Measurements from ENCODE around the gene CDKL1. TPM values are rescaled to one million over a fixed set of nuclear protein-coding genes. Genes with fewer than 3 reads are reported as not detected.

CDKL1 gene
- total and polyA plus RNA-seq, 3 donors from 2014 or later: 2.0 to 4.4 (median 3.3) TPM

DNA sequence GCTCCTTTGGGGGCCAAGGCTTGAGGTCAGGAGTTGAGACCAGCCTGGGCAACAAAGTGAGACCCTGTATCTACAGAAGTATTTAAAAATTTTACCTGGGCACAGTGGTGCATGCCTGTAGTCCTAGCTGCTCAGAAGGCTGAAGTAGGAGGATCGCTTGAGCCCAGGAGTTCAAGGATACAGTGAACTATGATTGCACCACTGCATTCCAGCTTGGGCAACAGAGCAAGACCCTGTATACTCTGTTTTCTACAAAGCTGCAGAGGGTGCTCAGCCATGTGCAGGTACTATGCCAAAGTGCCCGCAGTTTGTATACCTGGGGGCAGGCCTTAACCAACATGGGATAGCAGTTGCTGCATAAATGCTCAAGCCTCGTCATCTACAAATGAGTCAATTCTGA is 26.8 kb upstream of the CDKL1 start:
- H3K27me3 ChIP-seq: no peaks in the 10 kb centered on the region
- no peak overlapping the region for H3K27ac ChIP-seq
- intact Hi-C loops (cut with DNase I; ENCODE audit: low total_unique reads): no loop called here
- 88 to 95% methylated on average over 3 of the region's 3 CpGs for WGBS, 2 donors
- DNase-seq: no peak
- no peaks in the 10 kb centered on the region for H3K9me3 ChIP-seq
- no peaks in the 10 kb centered on the region for H3K4me1 ChIP-seq
- no peaks in the 10 kb centered on the region for H3K36me3 ChIP-seq (ENCODE audit: low read depth, missing control alignments)
- H3K4me3 ChIP-seq: no peak overlapping the region
- TF ChIP-seq, protein P1, sequence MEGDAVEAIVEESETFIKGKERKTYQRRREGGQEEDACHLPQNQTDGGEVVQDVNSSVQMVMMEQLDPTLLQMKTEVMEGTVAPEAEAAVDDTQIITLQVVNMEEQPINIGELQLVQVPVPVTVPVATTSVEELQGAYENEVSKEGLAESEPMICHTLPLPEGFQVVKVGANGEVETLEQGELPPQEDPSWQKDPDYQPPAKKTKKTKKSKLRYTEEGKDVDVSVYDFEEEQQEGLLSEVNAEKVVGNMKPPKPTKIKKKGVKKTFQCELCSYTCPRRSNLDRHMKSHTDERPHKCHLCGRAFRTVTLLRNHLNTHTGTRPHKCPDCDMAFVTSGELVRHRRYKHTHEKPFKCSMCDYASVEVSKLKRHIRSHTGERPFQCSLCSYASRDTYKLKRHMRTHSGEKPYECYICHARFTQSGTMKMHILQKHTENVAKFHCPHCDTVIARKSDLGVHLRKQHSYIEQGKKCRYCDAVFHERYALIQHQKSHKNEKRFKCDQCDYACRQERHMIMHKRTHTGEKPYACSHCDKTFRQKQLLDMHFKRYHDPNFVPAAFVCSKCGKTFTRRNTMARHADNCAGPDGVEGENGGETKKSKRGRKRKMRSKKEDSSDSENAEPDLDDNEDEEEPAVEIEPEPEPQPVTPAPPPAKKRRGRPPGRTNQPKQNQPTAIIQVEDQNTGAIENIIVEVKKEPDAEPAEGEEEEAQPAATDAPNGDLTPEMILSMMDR (IDR thresholded peaks at IDR 0.05): no peak
- no peak for TF ChIP-seq POLR2A (IDR thresholded peaks at IDR 0.05)

DNA sequence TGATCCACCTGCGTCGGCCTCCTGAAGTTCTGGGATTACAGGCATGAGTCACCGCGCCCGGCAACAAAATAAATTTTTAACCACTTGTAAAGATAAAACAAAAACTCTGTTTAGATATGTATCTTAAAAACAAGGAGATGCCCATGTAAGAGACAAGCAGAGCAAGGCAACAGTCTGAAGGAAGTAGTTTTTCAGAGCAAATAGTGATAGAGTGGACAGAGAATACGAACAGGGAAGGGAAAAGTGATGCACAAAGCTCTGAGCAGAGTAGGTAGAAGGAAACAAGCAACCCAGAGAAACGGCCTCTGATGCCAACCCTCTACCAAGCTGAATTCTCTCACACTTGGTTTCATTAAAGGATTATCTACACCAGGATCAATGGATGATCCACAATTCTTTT is 24.8 kb upstream of the CDKL1 start:
- Histone ChIP-seq H3K36me3 (ENCODE audit: low read depth, missing control alignments) (no peaks in the 10 kb centered on the region), H3K4me3 (no peak overlapping the region), H3K27ac (no peak overlapping the region), H3K4me1 (no peaks in the 10 kb centered on the region), H3K9me3 (no peaks in the 10 kb centered on the region), H3K27me3 (no peaks in the 10 kb centered on the region)
- no peak for TF ChIP-seq POLR2A (IDR thresholded peaks at IDR 0.05)
- DNase-seq: no peak
- WGBS, 2 donors: 96 to 97% methylated on average over 7 of the region's 7 CpGs
- intact Hi-C loops (cut with DNase I; ENCODE audit: low total_unique reads): no loop called here

DNA sequence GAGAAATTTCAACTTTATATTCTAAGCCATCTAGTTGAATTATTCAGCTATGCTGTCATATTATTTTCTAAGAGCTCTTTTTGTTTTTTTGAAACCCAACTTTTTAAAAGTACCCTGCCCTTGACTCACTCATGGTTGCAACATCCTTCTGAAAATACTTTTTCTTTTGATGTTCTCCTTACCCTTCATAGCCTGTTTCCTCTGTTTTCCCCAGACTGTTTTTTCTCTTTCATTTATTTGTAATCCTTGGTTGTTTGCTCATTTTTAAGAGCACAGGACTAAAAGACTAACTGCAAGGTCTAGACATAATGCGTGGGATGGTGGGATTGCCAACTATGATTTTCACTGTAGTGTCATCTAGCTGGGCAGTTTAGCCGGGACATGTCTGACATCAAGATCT is 21.2 kb upstream of the CDKL1 start:
- Histone ChIP-seq H3K36me3 (ENCODE audit: low read depth, missing control alignments) (no peaks in the 10 kb centered on the region), H3K4me1 (no peaks in the 10 kb centered on the region), H3K4me3 (no peak overlapping the region), H3K27ac (no peak overlapping the region), H3K9me3 (no peaks in the 10 kb centered on the region), H3K27me3 (no peaks in the 10 kb centered on the region)
- WGBS, 2 donors: 83 to 100% methylated on average over 2 of the region's 2 CpGs
- no peak for DNase-seq
- intact Hi-C loops (cut with DNase I; ENCODE audit: low total_unique reads): no loop called here
- no peak for TF ChIP-seq POLR2A (IDR thresholded peaks at IDR 0.05)
- TF ChIP-seq, protein P1 (IDR thresholded peaks at IDR 0.05): no peak

DNA sequence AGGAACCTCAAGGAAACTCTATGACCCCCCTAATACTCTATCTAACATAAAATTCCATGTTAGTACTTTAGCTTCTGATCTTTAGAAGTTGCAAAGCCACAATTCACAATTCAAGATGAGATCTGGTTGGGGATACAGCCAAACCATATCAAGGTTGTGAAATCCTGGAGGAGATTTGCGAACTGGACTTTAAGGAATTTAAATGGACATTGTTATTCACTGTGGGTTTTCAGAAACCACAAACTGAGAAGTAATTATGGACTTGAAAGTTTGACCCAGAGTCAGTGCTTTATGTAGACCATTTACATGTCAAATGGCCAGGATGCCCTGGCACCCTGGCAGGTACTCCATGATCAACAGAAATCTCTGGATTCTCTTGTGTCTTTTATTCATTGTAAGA is 14.2 kb upstream of the CDKL1 start:
- H3K9me3 ChIP-seq: no peaks in the 10 kb centered on the region
- TF ChIP-seq, protein P1 (IDR thresholded peaks at IDR 0.05): no peak
- no peak for TF ChIP-seq POLR2A (IDR thresholded peaks at IDR 0.05)
- H3K4me1 ChIP-seq: no peaks in the 10 kb centered on the region
- H3K4me3 ChIP-seq: no peak overlapping the region
- no peak overlapping the region for H3K27ac ChIP-seq
- intact Hi-C loops (cut with DNase I; ENCODE audit: low total_unique reads): no loop called here
- no peak for DNase-seq
- 76 to 94% methylated on average over 1 of the region's 1 CpG for WGBS, 2 donors
- no peaks in the 10 kb centered on the region for H3K27me3 ChIP-seq
- no peaks in the 10 kb centered on the region for H3K36me3 ChIP-seq (ENCODE audit: low read depth, missing control alignments)

DNA sequence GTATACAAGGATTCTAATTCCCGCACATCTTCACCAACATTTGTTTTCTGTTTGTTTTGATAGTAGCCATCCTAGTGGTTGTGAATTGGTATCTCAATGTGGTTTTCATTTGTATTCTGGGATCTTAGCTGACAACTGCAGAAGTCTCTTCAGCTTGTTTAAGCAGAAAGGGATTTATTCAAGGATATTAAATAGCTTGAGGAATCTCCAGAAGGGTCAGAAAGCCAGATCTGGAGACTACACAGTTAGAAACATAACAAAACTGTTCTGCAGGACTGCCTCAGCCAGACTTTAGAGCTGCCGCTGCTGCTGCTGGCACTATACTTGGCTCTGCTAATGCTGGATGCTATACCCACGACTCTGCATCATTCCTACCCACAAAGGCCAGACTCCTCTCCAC is 13.4 kb upstream of the CDKL1 start:
- H3K36me3 ChIP-seq (ENCODE audit: low read depth, missing control alignments): no peaks in the 10 kb centered on the region
- H3K9me3 ChIP-seq: no peaks in the 10 kb centered on the region
- DNase-seq: no peak
- no peak overlapping the region for H3K4me3 ChIP-seq
- H3K27me3 ChIP-seq: no peaks in the 10 kb centered on the region
- intact Hi-C loops (cut with DNase I; ENCODE audit: low total_unique reads): no loop called here
- 84 to 98% methylated on average over 3 of the region's 3 CpGs for WGBS, 2 donors
- no peaks in the 10 kb centered on the region for H3K4me1 ChIP-seq
- H3K27ac ChIP-seq: no peak overlapping the region
- no peak for TF ChIP-seq POLR2A (IDR thresholded peaks at IDR 0.05)
- TF ChIP-seq, protein P1 (IDR thresholded peaks at IDR 0.05): no peak

All from testis (tissue), 3 donors.